ENCODE measurements around the gene ENTPD2.
A peak's percentile ranks its signal among the peaks of the same experiment; 100 is the strongest.

The ENTPD2 gene

DNA sequence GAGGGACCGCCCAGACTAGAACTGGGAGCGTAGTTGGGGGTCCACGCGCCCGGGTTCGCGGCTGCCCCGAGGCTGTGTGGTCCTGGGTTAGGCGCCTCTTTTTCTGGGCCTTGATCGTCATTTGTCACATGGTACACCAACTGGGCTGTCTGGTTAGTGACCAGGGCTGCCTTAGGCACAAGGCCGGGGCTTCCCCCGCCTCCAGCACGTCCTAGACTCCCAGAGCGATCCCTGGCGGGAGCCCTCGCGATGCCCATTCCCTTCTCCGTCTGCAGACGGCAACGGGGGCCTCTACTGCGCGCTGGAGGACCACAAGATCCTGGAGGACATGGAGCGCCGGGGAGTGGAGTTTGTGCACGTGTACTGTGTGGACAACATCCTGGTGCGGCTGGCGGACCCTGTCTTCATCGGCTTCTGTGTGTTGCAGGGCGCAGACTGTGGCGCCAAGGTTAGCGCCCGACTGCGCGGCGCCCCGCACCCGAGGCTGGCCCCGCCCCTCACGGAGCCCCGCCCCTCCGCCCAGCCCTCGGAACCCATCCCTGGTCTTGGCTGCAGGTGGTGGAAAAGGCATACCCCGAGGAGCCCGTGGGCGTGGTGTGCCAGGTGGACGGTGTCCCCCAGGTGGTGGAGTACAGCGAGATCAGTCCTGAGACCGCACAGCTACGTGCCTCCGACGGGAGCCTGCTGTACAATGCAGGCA lies 25.0 kb upstream of the ENTPD2 start:
- DNase-seq (ENCODE audit: low spot score), result no peak
- H3K27ac ChIP-seq, result no peak overlapping the region
- TF ChIP-seq, protein P1, sequence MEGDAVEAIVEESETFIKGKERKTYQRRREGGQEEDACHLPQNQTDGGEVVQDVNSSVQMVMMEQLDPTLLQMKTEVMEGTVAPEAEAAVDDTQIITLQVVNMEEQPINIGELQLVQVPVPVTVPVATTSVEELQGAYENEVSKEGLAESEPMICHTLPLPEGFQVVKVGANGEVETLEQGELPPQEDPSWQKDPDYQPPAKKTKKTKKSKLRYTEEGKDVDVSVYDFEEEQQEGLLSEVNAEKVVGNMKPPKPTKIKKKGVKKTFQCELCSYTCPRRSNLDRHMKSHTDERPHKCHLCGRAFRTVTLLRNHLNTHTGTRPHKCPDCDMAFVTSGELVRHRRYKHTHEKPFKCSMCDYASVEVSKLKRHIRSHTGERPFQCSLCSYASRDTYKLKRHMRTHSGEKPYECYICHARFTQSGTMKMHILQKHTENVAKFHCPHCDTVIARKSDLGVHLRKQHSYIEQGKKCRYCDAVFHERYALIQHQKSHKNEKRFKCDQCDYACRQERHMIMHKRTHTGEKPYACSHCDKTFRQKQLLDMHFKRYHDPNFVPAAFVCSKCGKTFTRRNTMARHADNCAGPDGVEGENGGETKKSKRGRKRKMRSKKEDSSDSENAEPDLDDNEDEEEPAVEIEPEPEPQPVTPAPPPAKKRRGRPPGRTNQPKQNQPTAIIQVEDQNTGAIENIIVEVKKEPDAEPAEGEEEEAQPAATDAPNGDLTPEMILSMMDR (IDR thresholded peaks at IDR 0.05), result no peak
- H3K4me3 ChIP-seq, result peak overlapping the region; percentile 72

DNA sequence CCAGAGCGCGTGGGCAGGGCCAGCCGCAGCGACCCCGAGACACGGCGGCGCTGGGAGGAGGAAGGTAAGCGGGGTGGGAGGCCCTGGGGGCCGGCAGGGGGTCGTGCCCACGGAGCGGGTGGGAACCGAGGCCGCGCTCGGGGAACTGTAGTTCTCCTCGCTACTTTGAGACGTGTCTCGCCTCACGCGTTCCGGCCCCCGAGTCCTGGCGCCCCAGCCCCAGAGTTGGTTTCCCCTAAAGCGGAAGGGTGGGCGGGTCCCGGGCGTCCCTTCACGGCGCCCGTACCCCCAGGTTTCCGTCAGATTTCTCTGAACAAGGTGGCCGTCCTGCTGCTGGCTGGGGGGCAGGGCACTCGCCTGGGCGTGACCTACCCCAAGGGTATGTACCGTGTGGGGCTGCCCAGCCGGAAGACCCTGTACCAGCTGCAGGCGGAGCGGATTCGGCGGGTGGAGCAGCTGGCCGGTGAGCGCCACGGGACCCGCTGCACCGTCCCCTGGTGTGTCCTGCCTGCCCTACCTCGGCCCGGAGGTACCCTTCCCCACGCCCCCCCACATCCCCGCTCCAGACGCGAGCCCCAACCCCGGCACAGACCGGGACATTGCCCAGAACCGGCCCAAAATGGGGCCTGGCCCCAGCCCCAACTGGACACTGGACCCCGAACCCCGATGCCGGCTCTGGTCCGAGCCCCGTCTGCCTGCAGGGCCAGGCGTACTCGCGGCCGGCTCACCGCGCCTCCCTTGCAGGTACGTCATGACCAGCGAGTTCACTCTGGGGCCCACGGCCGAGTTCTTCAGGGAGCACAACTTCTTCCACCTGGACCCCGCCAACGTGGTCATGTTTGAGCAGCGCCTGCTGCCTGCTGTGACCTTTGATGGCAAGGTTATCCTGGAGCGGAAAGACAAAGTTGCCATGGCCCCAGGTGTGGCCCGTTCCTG lies 24.2 kb upstream of the ENTPD2 start:
- TF ChIP-seq, protein P1 (IDR thresholded peaks at IDR 0.05), result no peak
- H3K27ac ChIP-seq, result peak overlapping the region in 1 of 2 donors; percentile 68
- H3K4me3 ChIP-seq, result peak overlapping the region; percentile 72
- no peak for DNase-seq (ENCODE audit: low spot score)

DNA sequence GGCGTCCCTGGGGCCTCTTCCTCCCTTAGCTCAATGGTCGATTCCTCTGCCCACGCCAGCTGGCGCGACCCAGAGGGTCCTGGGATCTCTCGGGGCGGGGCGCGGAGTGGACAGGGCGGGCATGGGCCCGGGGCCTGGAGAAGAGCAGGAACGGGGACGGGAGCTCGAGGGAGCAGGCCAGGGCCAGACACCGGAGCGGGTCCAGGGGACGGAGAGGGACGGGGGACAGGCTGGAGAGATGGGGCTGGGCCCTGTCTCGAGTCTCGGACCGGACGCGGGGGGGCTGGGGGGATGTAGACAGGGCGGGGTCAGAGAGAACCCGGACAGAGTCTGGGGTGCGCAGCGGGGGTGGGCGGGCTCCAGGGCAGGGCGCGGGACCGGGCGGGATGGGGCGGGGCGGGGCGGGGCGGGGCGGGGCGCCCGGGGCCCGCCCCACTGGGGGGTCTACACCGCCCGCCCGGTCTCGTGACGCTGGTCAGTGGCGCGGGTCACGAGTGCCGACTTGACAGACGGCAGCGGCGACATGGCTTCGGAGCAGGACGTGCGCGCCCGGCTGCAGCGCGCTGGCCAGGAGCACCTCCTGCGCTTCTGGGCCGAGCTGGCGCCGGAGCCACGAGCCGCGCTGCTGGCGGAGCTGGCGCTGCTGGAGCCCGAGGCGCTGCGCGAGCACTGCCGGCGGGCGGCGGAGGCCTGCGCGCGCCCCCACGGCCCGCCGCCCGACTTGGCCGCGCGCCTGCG lies 23.3 kb upstream of the ENTPD2 start, which contains the start of gene UAP1L1:
Gene UAP1L1 (plus strand): TSS at position 508 of the 738 bp plus-strand sequence. CDS start 16 bp downstream, at position 524.
- TF ChIP-seq, protein P1 (IDR thresholded peaks at IDR 0.05), result no peak
- Histone ChIP-seq H3K4me3 (peak within 1 kb of the TSS; percentile 72), H3K27ac (peak within 1 kb of the TSS in 1 of 2 donors; percentile 68)
- no peak for DNase-seq (ENCODE audit: low spot score)

DNA sequence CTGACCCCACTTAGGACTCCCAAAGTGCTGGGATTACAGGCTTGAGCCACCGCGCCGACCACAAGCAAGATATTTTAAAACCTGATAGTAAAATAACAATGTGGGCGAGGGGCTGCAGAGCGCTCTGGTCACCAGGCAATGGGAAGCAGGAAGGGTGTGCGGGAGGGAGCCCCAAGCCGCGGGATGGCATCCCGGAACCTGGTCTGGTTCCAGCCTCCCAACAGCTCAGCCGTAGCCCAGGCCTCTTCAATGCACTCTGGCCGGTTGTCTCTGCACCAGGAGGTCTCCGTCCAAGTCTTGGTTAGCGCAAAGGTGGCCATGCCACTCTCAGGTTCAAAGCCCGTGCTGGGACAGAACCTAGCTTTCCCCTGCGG lies 22.8 kb upstream of the ENTPD2 start:
- no peak for DNase-seq (ENCODE audit: low spot score)
- TF ChIP-seq, protein P1 (IDR thresholded peaks at IDR 0.05), result no peak
- peak overlapping the region in 1 of 2 donors; percentile 68 for H3K27ac ChIP-seq
- H3K4me3 ChIP-seq, result peak overlapping the region; percentile 72

DNA sequence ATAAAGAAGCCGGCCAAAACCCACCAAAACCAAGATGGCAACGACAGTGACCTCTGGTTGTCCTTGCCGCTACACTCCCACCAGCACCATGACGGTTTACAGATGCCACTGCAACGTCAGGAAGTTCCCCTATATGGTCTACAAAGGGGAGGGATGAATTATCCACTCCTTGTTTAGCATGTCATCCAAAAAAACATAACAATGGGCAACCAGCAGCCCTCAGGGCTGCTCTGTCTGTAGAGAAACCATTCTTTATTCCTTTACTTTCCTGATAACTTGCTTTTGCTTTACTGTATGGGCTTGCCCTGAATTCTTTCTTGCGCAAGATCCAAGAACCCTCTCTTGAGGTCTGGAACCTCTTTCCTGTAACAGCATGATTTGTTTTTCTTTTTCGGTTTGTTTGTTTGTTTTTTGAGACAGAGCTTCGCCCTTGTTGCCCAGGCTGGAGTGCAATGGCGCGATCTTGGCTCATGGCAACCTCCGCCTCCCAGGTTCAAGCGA lies 21.5 kb upstream of the ENTPD2 start:
- Histone ChIP-seq H3K27ac (no peak overlapping the region), H3K4me3 (no peak overlapping the region)
- no peak for DNase-seq (ENCODE audit: low spot score)
- TF ChIP-seq, protein P1 (IDR thresholded peaks at IDR 0.05), result no peak

DNA sequence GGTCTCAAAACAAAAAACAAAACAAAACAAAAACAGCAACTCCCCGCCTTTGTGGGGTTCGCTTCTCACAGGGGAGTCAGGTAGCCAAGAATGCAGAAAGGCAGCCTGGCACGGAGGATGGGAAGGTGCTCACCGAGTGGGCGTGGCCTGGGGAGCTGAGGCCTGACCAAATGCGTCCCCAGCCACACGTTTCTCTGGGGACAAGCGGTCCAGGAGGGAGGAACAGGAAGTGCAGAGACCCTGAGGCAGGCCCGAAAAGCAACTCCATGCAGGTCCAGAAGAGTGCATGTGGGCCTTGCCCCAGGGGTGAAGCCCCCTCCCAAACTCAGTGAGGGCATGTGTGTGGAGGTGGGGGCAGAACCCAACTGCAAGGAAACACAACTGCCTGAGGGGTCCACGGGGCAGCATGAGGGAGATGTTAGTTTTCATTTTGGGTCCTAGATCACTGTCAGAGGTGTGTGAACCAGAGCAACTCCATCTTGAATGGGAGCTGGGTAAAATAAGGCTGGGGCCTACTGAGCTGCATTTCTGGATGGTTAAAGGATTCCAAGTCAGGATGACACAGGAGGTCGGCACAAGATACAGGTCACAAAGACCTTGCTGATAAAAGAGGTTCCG lies 20.9 kb upstream of the ENTPD2 start:
- Histone ChIP-seq H3K27ac (no peak overlapping the region), H3K4me3 (no peak overlapping the region)
- TF ChIP-seq, protein P1 (IDR thresholded peaks at IDR 0.05), result no peak
- DNase-seq (ENCODE audit: low spot score), result no peak
